Measurements from ENCODE around the gene DDOST.

DDOST gene

GRCh38 chr1:20661207-20662109 is at the start of gene DDOST:
Gene DDOST (minus strand): TSS chr1:20661369. CDS start chr1:20661350, 19 bp downstream.
- peak; percentile 67 to 93 (median 86) for DNase-seq (ENCODE audit: low read depth in 2 of 3, low spot score in 2 of 3)

- no peak for DNase-seq (ENCODE audit: low read depth in 2 of 3, low spot score in 2 of 3)
These were observed 49.5 kb upstream of the DDOST start for GRCh38 chr1:20710469-20711284.

- no peak for DNase-seq (ENCODE audit: low read depth in 2 of 3, low spot score in 2 of 3)
These were observed 48.7 kb upstream of the DDOST start for GRCh38 chr1:20709868-20710267.

- DNase-seq (ENCODE audit: low read depth in 2 of 3, low spot score in 2 of 3), result no peak
These were observed 47.7 kb upstream of the DDOST start for GRCh38 chr1:20708891-20709290.

GRCh38 chr1:20708057-20708456 is 46.9 kb upstream of the DDOST start:
- no peak for DNase-seq (ENCODE audit: low read depth in 2 of 3, low spot score in 2 of 3)

GRCh38 chr1:20706841-20707240 is 45.7 kb upstream of the DDOST start:
- DNase-seq (ENCODE audit: low read depth in 2 of 3, low spot score in 2 of 3), result no peak

- no peak for DNase-seq (ENCODE audit: low read depth in 2 of 3, low spot score in 2 of 3)
These were observed 44.1 kb upstream of the DDOST start for GRCh38 chr1:20705203-20705755.

GRCh38 chr1:20704390-20705202 is 43.4 kb upstream of the DDOST start:
- no peak for DNase-seq (ENCODE audit: low read depth in 2 of 3, low spot score in 2 of 3)

- no peak for DNase-seq (ENCODE audit: low read depth in 2 of 3, low spot score in 2 of 3)
These were observed 42.1 kb upstream of the DDOST start for GRCh38 chr1:20703124-20703756.

GRCh38 chr1:20702416-20702815 is 41.2 kb upstream of the DDOST start:
- no peak for DNase-seq (ENCODE audit: low read depth in 2 of 3, low spot score in 2 of 3)

GRCh38 chr1:20701847-20702246 is 40.7 kb upstream of the DDOST start:
- no peak for DNase-seq (ENCODE audit: low read depth in 2 of 3, low spot score in 2 of 3)

GRCh38 chr1:20701446-20701845 is 40.3 kb upstream of the DDOST start:
- DNase-seq (ENCODE audit: low read depth in 2 of 3, low spot score in 2 of 3), result no peak

GRCh38 chr1:20700636-20701215 is 39.6 kb upstream of the DDOST start:
- no peak for DNase-seq (ENCODE audit: low read depth in 2 of 3, low spot score in 2 of 3)

GRCh38 chr1:20699558-20699957 is 38.4 kb upstream of the DDOST start:
- no peak for DNase-seq (ENCODE audit: low read depth in 2 of 3, low spot score in 2 of 3)

- DNase-seq (ENCODE audit: low read depth in 2 of 3, low spot score in 2 of 3), result no peak
These were observed 37.2 kb upstream of the DDOST start for GRCh38 chr1:20698195-20698910.

- DNase-seq (ENCODE audit: low read depth in 2 of 3, low spot score in 2 of 3), result no peak
These were observed 36.4 kb upstream of the DDOST start for GRCh38 chr1:20697563-20697962.

- peak; percentile 36 to 63 (median 52) for DNase-seq (ENCODE audit: low read depth in 2 of 3, low spot score in 2 of 3)
These were observed 35.5 kb upstream of the DDOST start for GRCh38 chr1:20696397-20697333.

- no peak for DNase-seq (ENCODE audit: low read depth in 2 of 3, low spot score in 2 of 3)
These were observed 34.3 kb upstream of the DDOST start for GRCh38 chr1:20695515-20695914.

All from activated CD8-positive, alpha-beta memory T cell treated with anti-CD3 and anti-CD28 coated beads for 48 hours (primary cell).